Activated effector memory CD4-positive, alpha-beta T cell treated with anti-CD3 and anti-CD28 coated beads, Interleukin-2, amount 50 U/mL, for 16 hours (primary cell): ENCODE results near the gene TFAP2C.
"Not testable (repeated sequence)": the region's sequence is repeated elsewhere in the genome, so short reads cannot be mapped to it uniquely, and the experiment has no call there.

Experiments
- DNase-seq: peaks from one replicate; pipeline ENCODE4 v3.0.0-alpha.2; 2020

TFAP2C gene

GRCh38 chr20:56657879-56658278 is 28.8 kb downstream of the TFAP2C start:
- DNase-seq, result no peak

- not testable (repeated sequence) for DNase-seq
These were observed 29.3 kb downstream of the TFAP2C start for GRCh38 chr20:56658341-56658947.

- no peak for DNase-seq
These were observed 34.6 kb downstream of the TFAP2C start for GRCh38 chr20:56663660-56664059.

GRCh38 chr20:56664796-56665195 is 35.7 kb downstream of the TFAP2C start:
- no peak for DNase-seq

- DNase-seq, result no peak
These were observed 36.7 kb downstream of the TFAP2C start for GRCh38 chr20:56665806-56666205.

- no peak for DNase-seq
These were observed 44.3 kb downstream of the TFAP2C start for GRCh38 chr20:56673450-56673849.

- no peak for DNase-seq
These were observed 46.9 kb downstream of the TFAP2C start for GRCh38 chr20:56676001-56676400.

- DNase-seq, result no peak
These were observed 47.6 kb downstream of the TFAP2C start for GRCh38 chr20:56676679-56677078.

GRCh38 chr20:56683077-56683865 is 54.2 kb downstream of the TFAP2C start:
- DNase-seq, result no peak

GRCh38 chr20:56685879-56686278 is 56.8 kb downstream of the TFAP2C start:
- DNase-seq, result no peak

GRCh38 chr20:56687061-56687460 is 58.0 kb downstream of the TFAP2C start:
- DNase-seq, result no peak

GRCh38 chr20:56688106-56688505 is 59.0 kb downstream of the TFAP2C start:
- no peak for DNase-seq
